ENCODE results near the gene IFT80. TPM values are rescaled to one million over a fixed set of nuclear protein-coding genes. Genes with fewer than 3 reads are reported as not detected.

IFT80 gene
- total RNA-seq, result 10 to 100 TPM in 2 of 6 donors, 1 to 10 TPM in 4; 5.2 to 14.8 (median 8.6) TPM
- polyA plus RNA-seq, result 10 to 100 TPM; 12.0 to 27.7 TPM

DNA sequence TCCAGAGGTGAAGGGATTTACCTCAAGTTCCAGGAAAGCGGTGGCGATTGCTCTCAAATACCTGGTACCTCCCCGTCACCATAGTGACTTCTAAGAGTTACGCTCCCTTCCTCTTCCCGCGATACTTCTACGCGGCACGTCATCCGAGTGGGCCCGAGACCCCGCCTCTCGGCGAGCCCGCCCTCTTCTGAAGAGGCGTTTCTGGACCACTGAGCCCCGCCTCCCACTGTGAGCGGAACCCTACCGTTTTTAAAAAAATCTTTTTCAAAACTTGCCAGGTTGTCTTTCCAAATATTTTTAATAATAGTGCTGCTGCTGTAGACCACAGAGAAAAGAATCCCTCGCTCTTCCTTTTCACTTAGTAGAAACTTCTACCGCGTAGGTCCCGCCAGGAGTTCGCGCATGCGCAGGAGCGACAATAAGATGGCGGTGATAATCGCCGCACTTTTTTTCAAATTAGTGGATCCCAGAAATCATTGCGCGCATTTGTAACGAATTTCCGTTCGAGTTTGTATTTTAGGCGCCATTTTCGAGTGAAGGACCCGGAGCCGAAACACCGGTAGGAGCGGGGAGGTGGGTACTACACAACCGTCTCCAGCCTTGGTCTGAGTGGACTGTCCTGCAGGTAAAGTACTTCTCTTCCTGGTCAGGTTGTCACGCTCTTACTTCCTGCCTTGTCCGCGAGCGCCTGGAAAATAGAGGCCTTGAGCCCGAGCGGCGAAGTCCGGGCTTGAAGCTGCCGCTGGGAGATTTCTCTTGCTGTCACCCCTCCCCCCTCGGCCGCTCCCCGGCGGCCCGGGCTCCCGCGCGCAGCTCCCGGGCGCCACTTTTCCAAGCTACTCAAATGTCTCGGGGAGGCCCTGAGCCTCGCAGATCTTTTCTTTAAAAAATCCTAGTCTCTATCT, at the start of gene IFT80, which contains the start of gene SMC4:
Gene IFT80, minus strand, starts transcription at position 101 of the 905 bp plus-strand sequence. CDS start 14,625 bp downstream, outside the sequence.
Gene SMC4, plus strand, starts transcription at position 526 of the 905 bp plus-strand sequence. CDS start 1,177 bp downstream, outside the sequence.
- Histone ChIP-seq H3K4me1 (peaks cover 0 to 18% (median 13%) of the 10 kb centered on the region in 3 donors), H3K27me3 (no peaks in the 10 kb centered on the region), H3K9me3 (no peaks in the 10 kb centered on the region), H3K36me3 (no peaks in the 10 kb centered on the region), H3K4me3 (peak within 1 kb of the TSS; percentile 40 to 72 (median 58)), H3K27ac (peak within 1 kb of the TSS; percentile 64 to 92 (median 82))
- 0 to 1% methylated on average over 62 to 63 of the region's 63 CpGs for WGBS, 2 donors
- intact Hi-C loops (cut with DNase I), result no loop called here
- no peak for TF ChIP-seq CTCF (IDR thresholded peaks at IDR 0.05)
- peak; percentile 95 to 97 (median 96) for DNase-seq
- peak; percentile 94 to 98 (median 96) for ATAC-seq
- FAIRE-seq, result peak; percentile 92

DNA sequence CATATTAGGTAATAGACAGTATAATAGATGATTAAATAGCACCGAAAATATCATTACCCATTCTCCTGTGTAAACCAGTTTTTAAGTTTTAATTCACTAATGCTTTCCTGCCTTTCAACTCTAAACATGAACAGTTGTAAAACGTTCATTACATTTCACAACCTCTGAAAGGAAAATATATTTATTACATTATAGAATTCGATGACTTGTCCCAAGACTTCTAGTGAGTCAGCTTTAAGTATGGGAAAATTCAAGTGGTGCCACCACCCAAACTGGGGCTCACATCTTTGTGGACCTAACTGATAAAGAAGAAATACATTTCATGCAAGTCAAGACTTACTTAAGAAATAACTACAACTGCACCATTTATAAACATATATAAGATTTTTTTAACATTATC, 48.5 kb upstream of the IFT80 start:
- intact Hi-C loops (cut with DNase I), result no loop called here
- Histone ChIP-seq H3K4me3 (no peak overlapping the region), H3K4me1 (peaks cover 0 to 4% (median 0%) of the 10 kb centered on the region in 3 donors), H3K27ac (no peak overlapping the region), H3K36me3 (no peaks in the 10 kb centered on the region), H3K27me3 (no peaks in the 10 kb centered on the region), H3K9me3 (no peaks in the 10 kb centered on the region)
- WGBS, 2 donors, result 58 to 64% methylated on average over 3 of the region's 3 CpGs
- no peak for FAIRE-seq
- no peak for TF ChIP-seq CTCF (IDR thresholded peaks at IDR 0.05)
- DNase-seq, result no peak
- ATAC-seq, result no peak

DNA sequence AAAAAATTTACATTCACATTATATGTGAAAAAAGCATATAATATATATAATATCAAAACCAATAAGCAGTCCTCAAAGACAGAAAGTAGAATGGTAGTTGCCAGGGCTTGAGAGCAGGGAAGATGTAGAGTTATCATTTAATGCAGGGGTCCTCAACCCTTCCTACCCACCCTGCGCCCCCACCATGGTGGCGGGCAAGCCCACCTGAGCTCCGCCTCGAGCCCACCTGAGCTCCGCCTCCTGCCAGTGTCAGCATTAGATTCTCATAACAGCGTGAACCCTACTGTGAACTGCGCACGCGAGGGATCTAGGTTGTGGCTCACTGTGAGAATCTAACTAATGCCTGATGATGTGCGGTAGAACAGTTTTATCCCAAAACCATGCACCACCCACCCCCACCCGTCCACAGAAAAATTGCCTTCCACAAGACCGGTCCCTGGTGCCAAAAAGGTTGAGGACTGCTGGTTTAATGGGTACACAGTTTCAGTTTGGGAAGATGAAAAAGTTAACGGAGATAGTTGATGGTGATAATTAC, 47.6 kb upstream of the IFT80 start:
- DNase-seq (no peak), FAIRE-seq (no peak), ATAC-seq (no peak)
- WGBS, 2 donors, result 94 to 97% methylated on average over 13 of the region's 13 CpGs
- Histone ChIP-seq H3K4me3 (no peak overlapping the region), H3K9me3 (no peaks in the 10 kb centered on the region), H3K27me3 (no peaks in the 10 kb centered on the region), H3K36me3 (no peaks in the 10 kb centered on the region), H3K27ac (no peak overlapping the region), H3K4me1 (peaks cover 0 to 4% (median 0%) of the 10 kb centered on the region in 3 donors)
- TF ChIP-seq CTCF (IDR thresholded peaks at IDR 0.05), result no peak
- intact Hi-C loops (cut with DNase I), result no loop called here

- intact Hi-C loops (cut with DNase I), result no loop called here
- Histone ChIP-seq H3K9me3 (no peaks in the 10 kb centered on the region), H3K27ac (no peak overlapping the region), H3K27me3 (no peaks in the 10 kb centered on the region), H3K4me3 (no peak overlapping the region), H3K36me3 (no peaks in the 10 kb centered on the region), H3K4me1 (peaks cover 0 to 4% (median 0%) of the 10 kb centered on the region in 3 donors)
- WGBS, 2 donors, result 100% methylated on average over 1 of the region's 1 CpG
- DNase-seq (no peak), FAIRE-seq (no peak), ATAC-seq (no peak)
- TF ChIP-seq CTCF (IDR thresholded peaks at IDR 0.05), result no peak
Measured at GRCh38 chr3:160445854-160446253, 46.8 kb upstream of the IFT80 start.

Measured in pancreas (tissue), 10 donors.